ENCODE results near the gene FCGR3A.
"Not testable (repeated sequence)": the region's sequence is repeated elsewhere in the genome, so short reads cannot be mapped to it uniquely, and the experiment has no call there.

The FCGR3A gene

GRCh38 chr1:161549652-161550051, at the start of gene FCGR3A:
Gene FCGR3A (minus strand): TSS chr1:161549818. CDS start chr1:161549736, 82 bp downstream.
- H3K36me3 ChIP-seq (ENCODE audit: control insufficient read depth in 1 of 2, insufficient read depth in 2 of 2, low read length in 2 of 2): no peaks in the 10 kb centered on the region
- H3K9ac ChIP-seq (ENCODE audit: low read depth in 1 of 2, low read length in 2 of 2): no peak within 1 kb of the TSS
- H3K4me1 ChIP-seq (ENCODE audit: control insufficient read depth in 1 of 2, insufficient read depth in 2 of 2, low read length in 2 of 2): no peaks in the 10 kb centered on the region
- no peaks in the 10 kb centered on the region for H3K9me3 ChIP-seq (ENCODE audit: control insufficient read depth in 1 of 2, low read length in 2 of 2)
- H3K27ac ChIP-seq (ENCODE audit: low read depth, low read length): no peak within 1 kb of the TSS
- H3K4me3 ChIP-seq (ENCODE audit: low read depth in 1 of 2, low read length in 2 of 2): no peak within 1 kb of the TSS
- no peaks in the 10 kb centered on the region for H3K27me3 ChIP-seq (ENCODE audit: control insufficient read depth in 1 of 2, insufficient read depth in 2 of 2, low read length in 2 of 2)

- H3K9ac ChIP-seq (ENCODE audit: low read depth in 1 of 2, low read length in 2 of 2); H3K4me1 ChIP-seq (ENCODE audit: control insufficient read depth in 1 of 2, insufficient read depth in 2 of 2, low read length in 2 of 2); H3K27me3 ChIP-seq (ENCODE audit: control insufficient read depth in 1 of 2, insufficient read depth in 2 of 2, low read length in 2 of 2); H3K27ac ChIP-seq (ENCODE audit: low read depth, low read length); H3K36me3 ChIP-seq (ENCODE audit: control insufficient read depth in 1 of 2, insufficient read depth in 2 of 2, low read length in 2 of 2); H3K9me3 ChIP-seq (ENCODE audit: control insufficient read depth in 1 of 2, low read length in 2 of 2); H3K4me3 ChIP-seq (ENCODE audit: low read depth in 1 of 2, low read length in 2 of 2): not testable (repeated sequence)
Observed at GRCh38 chr1:161597077-161597476, 47.5 kb upstream of the FCGR3A start.

GRCh38 chr1:161595583-161595982, 46.0 kb upstream of the FCGR3A start:
- not testable (repeated sequence) for H3K4me1 ChIP-seq (ENCODE audit: control insufficient read depth in 1 of 2, insufficient read depth in 2 of 2, low read length in 2 of 2); H3K36me3 ChIP-seq (ENCODE audit: control insufficient read depth in 1 of 2, insufficient read depth in 2 of 2, low read length in 2 of 2); H3K27ac ChIP-seq (ENCODE audit: low read depth, low read length); H3K9me3 ChIP-seq (ENCODE audit: control insufficient read depth in 1 of 2, low read length in 2 of 2); H3K9ac ChIP-seq (ENCODE audit: low read depth in 1 of 2, low read length in 2 of 2); H3K4me3 ChIP-seq (ENCODE audit: low read depth in 1 of 2, low read length in 2 of 2); H3K27me3 ChIP-seq (ENCODE audit: control insufficient read depth in 1 of 2, insufficient read depth in 2 of 2, low read length in 2 of 2)

- not testable (repeated sequence) for H3K27me3 ChIP-seq (ENCODE audit: control insufficient read depth in 1 of 2, insufficient read depth in 2 of 2, low read length in 2 of 2); H3K27ac ChIP-seq (ENCODE audit: low read depth, low read length); H3K36me3 ChIP-seq (ENCODE audit: control insufficient read depth in 1 of 2, insufficient read depth in 2 of 2, low read length in 2 of 2); H3K4me1 ChIP-seq (ENCODE audit: control insufficient read depth in 1 of 2, insufficient read depth in 2 of 2, low read length in 2 of 2); H3K9me3 ChIP-seq (ENCODE audit: control insufficient read depth in 1 of 2, low read length in 2 of 2); H3K9ac ChIP-seq (ENCODE audit: low read depth in 1 of 2, low read length in 2 of 2); H3K4me3 ChIP-seq (ENCODE audit: low read depth in 1 of 2, low read length in 2 of 2)
Observed at GRCh38 chr1:161595173-161595572, 45.6 kb upstream of the FCGR3A start.

GRCh38 chr1:161594269-161594984, 44.8 kb upstream of the FCGR3A start:
- H3K27me3 ChIP-seq (ENCODE audit: control insufficient read depth in 1 of 2, insufficient read depth in 2 of 2, low read length in 2 of 2); H3K4me3 ChIP-seq (ENCODE audit: low read depth in 1 of 2, low read length in 2 of 2); H3K9ac ChIP-seq (ENCODE audit: low read depth in 1 of 2, low read length in 2 of 2); H3K36me3 ChIP-seq (ENCODE audit: control insufficient read depth in 1 of 2, insufficient read depth in 2 of 2, low read length in 2 of 2); H3K27ac ChIP-seq (ENCODE audit: low read depth, low read length); H3K4me1 ChIP-seq (ENCODE audit: control insufficient read depth in 1 of 2, insufficient read depth in 2 of 2, low read length in 2 of 2); H3K9me3 ChIP-seq (ENCODE audit: control insufficient read depth in 1 of 2, low read length in 2 of 2): not testable (repeated sequence)

- not testable (repeated sequence) for H3K9ac ChIP-seq (ENCODE audit: low read depth in 1 of 2, low read length in 2 of 2); H3K27ac ChIP-seq (ENCODE audit: low read depth, low read length); H3K27me3 ChIP-seq (ENCODE audit: control insufficient read depth in 1 of 2, insufficient read depth in 2 of 2, low read length in 2 of 2); H3K36me3 ChIP-seq (ENCODE audit: control insufficient read depth in 1 of 2, insufficient read depth in 2 of 2, low read length in 2 of 2); H3K9me3 ChIP-seq (ENCODE audit: control insufficient read depth in 1 of 2, low read length in 2 of 2); H3K4me3 ChIP-seq (ENCODE audit: low read depth in 1 of 2, low read length in 2 of 2); H3K4me1 ChIP-seq (ENCODE audit: control insufficient read depth in 1 of 2, insufficient read depth in 2 of 2, low read length in 2 of 2)
Observed at GRCh38 chr1:161593092-161593755, 43.6 kb upstream of the FCGR3A start.

- H3K9ac ChIP-seq (ENCODE audit: low read depth in 1 of 2, low read length in 2 of 2); H3K36me3 ChIP-seq (ENCODE audit: control insufficient read depth in 1 of 2, insufficient read depth in 2 of 2, low read length in 2 of 2); H3K27ac ChIP-seq (ENCODE audit: low read depth, low read length); H3K4me1 ChIP-seq (ENCODE audit: control insufficient read depth in 1 of 2, insufficient read depth in 2 of 2, low read length in 2 of 2); H3K9me3 ChIP-seq (ENCODE audit: control insufficient read depth in 1 of 2, low read length in 2 of 2); H3K4me3 ChIP-seq (ENCODE audit: low read depth in 1 of 2, low read length in 2 of 2); H3K27me3 ChIP-seq (ENCODE audit: control insufficient read depth in 1 of 2, insufficient read depth in 2 of 2, low read length in 2 of 2): not testable (repeated sequence)
Observed at GRCh38 chr1:161592586-161592985, 43.0 kb upstream of the FCGR3A start.

GRCh38 chr1:161589920-161590319, 40.3 kb upstream of the FCGR3A start:
- not testable (repeated sequence) for H3K36me3 ChIP-seq (ENCODE audit: control insufficient read depth in 1 of 2, insufficient read depth in 2 of 2, low read length in 2 of 2); H3K27me3 ChIP-seq (ENCODE audit: control insufficient read depth in 1 of 2, insufficient read depth in 2 of 2, low read length in 2 of 2); H3K9me3 ChIP-seq (ENCODE audit: control insufficient read depth in 1 of 2, low read length in 2 of 2); H3K27ac ChIP-seq (ENCODE audit: low read depth, low read length); H3K4me3 ChIP-seq (ENCODE audit: low read depth in 1 of 2, low read length in 2 of 2); H3K9ac ChIP-seq (ENCODE audit: low read depth in 1 of 2, low read length in 2 of 2); H3K4me1 ChIP-seq (ENCODE audit: control insufficient read depth in 1 of 2, insufficient read depth in 2 of 2, low read length in 2 of 2)

GRCh38 chr1:161589365-161589764, 39.7 kb upstream of the FCGR3A start:
- H3K27me3 ChIP-seq (ENCODE audit: control insufficient read depth in 1 of 2, insufficient read depth in 2 of 2, low read length in 2 of 2); H3K9me3 ChIP-seq (ENCODE audit: control insufficient read depth in 1 of 2, low read length in 2 of 2); H3K27ac ChIP-seq (ENCODE audit: low read depth, low read length); H3K4me1 ChIP-seq (ENCODE audit: control insufficient read depth in 1 of 2, insufficient read depth in 2 of 2, low read length in 2 of 2); H3K9ac ChIP-seq (ENCODE audit: low read depth in 1 of 2, low read length in 2 of 2); H3K4me3 ChIP-seq (ENCODE audit: low read depth in 1 of 2, low read length in 2 of 2); H3K36me3 ChIP-seq (ENCODE audit: control insufficient read depth in 1 of 2, insufficient read depth in 2 of 2, low read length in 2 of 2): not testable (repeated sequence)

GRCh38 chr1:161588596-161588995, 39.0 kb upstream of the FCGR3A start:
- not testable (repeated sequence) for H3K4me1 ChIP-seq (ENCODE audit: control insufficient read depth in 1 of 2, insufficient read depth in 2 of 2, low read length in 2 of 2); H3K9ac ChIP-seq (ENCODE audit: low read depth in 1 of 2, low read length in 2 of 2); H3K4me3 ChIP-seq (ENCODE audit: low read depth in 1 of 2, low read length in 2 of 2); H3K27me3 ChIP-seq (ENCODE audit: control insufficient read depth in 1 of 2, insufficient read depth in 2 of 2, low read length in 2 of 2); H3K9me3 ChIP-seq (ENCODE audit: control insufficient read depth in 1 of 2, low read length in 2 of 2); H3K36me3 ChIP-seq (ENCODE audit: control insufficient read depth in 1 of 2, insufficient read depth in 2 of 2, low read length in 2 of 2); H3K27ac ChIP-seq (ENCODE audit: low read depth, low read length)

All from duodenal mucosa (tissue), 2 donors.